A549 treated with AZD9567 at 1 μM for 4 hours (cell line): ENCODE results near the gene LCTL. TPM values are rescaled to one million over a fixed set of nuclear protein-coding genes. Genes with fewer than 3 reads are reported as not detected.

ENCODE experiments used
- total RNA-seq: library from RNA; stranded (reverse); fragments of 200-300 nt; extraction: Qiagen RNA extraction; gene quantifications from 5 replicates; pipeline ENCODE4 v1.2.3, GENCODE V29; 2022; ENCODE audit not compliant: insufficient read depth

Gene LCTL
- 0.07 to 0.08 TPM in 2 of 5 replicates, not detected in the others for total RNA-seq

DNA sequence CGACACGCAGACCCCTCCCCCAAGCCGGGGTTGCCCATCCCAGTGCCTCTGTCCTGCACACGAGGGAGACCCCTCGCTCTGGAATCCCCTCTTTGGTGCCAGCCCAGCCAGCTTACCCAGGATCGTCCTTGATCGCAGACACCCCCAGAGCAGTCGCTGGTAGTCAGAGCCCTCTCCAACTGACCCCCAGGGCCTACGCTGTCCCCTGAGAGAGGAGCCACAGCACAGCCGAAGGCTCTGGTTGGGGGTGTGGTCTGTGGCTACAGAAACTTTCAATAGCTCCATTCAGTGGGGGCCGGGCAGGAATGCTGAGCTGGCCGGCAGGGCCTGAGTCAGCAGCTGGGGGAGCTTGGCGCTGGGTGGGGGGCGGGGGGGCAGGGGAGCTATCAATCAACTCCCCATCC is at the start of gene LCTL:
LCTL (minus strand) TSS at position 258 of the 404 bp plus-strand sequence. CDS start 633 bp downstream, outside the sequence.

GRCh38 chr15:66504563-66505429 is 61.0 kb downstream of the LCTL start, which contains the start of the genes RPL4 and ZWILCH:
RPL4 (minus strand) TSS chr15:66504855; CDS start chr15:66504790, 65 bp downstream.
ZWILCH (plus strand) TSS chr15:66505326; CDS start chr15:66505339, 13 bp downstream.

Other genes with a start within 250 kb of the LCTL start
- gene TIPIN, start 209.3 kb downstream of the LCTL start, total RNA-seq = 21.1 to 43.1 TPM (median 24.1 TPM) in 5 replicates
- 91.4 to 118 TPM (median 106 TPM) in 5 replicates for gene MAP2K1, start 179.1 kb downstream of the LCTL start, total RNA-seq
- gene SNAPC5, start 68.2 kb downstream of the LCTL start, total RNA-seq = 31.7 to 44.1 TPM (median 40.1 TPM) in 5 replicates
- 5,201 to 5,907 TPM (median 5,260 TPM) in 5 replicates for gene RPL4, start 61.1 kb downstream of the LCTL start, total RNA-seq
- gene ZWILCH, start 60.7 kb downstream of the LCTL start, total RNA-seq = 29.4 to 42.0 TPM (median 35.9 TPM) in 5 replicates
- gene SMAD6, start 136.2 kb upstream of the LCTL start, total RNA-seq = 12.5 to 22.8 TPM (median 21.0 TPM) in 5 replicates